Hepatocyte (in vitro differentiated cells): ENCODE measurements around the gene MYOZ1. TPM values are rescaled to one million over a fixed set of nuclear protein-coding genes. Genes with fewer than 3 reads are reported as not detected.

Experiments
- DNase-seq: peaks from one replicate; pipeline ENCODE4 v3.0.0-alpha.2; 2016; ENCODE audit warnings: low spot score
- H2AFZ ChIP-seq: fragments of 200-600 bp; sonication (generic); 2 replicates; pipeline ENCODE4 v1.6.0; 2016; ENCODE audit warnings: antibody characterized with exemption, mild to moderate bottlenecking
- H3K27ac ChIP-seq: fragments of 200-600 bp; sonication (generic); 2 replicates; pipeline ENCODE4 v1.5.1; 2016; ENCODE audit warnings: mild to moderate bottlenecking
- H3K27me3 ChIP-seq: fragments of 200-600 bp; sonication (generic); 2 replicates; pipeline ENCODE4 v1.6.1; 2016
- H3K36me3 ChIP-seq: fragments of 200-600 bp; sonication (generic); replicated peaks from 2 replicates; pipeline ENCODE4 v1.5.1; 2016; ENCODE audit warnings: low read depth; ENCODE audit not compliant: insufficient read depth
- H3K4me1 ChIP-seq: fragments of 200-600 bp; sonication (generic); 2 replicates; pipeline ENCODE4 v1.5.1; 2016; ENCODE audit warnings: mild to moderate bottlenecking, moderate library complexity; ENCODE audit not compliant: insufficient read depth
- H3K4me2 ChIP-seq: fragments of 200-600 bp; sonication (generic); 2 replicates; pipeline ENCODE4 v1.6.0; 2016
- H3K4me3 ChIP-seq: fragments of 200-600 bp; sonication (generic); 2 replicates; pipeline ENCODE4 v1.5.1; 2016; ENCODE audit warnings: mild to moderate bottlenecking
- H3K79me2 ChIP-seq: fragments of 200-600 bp; sonication (generic); 2 replicates; pipeline ENCODE4 v1.6.0; 2017; ENCODE audit warnings: mild to moderate bottlenecking
- H3K9me2 ChIP-seq: fragments of 200-600 bp; sonication (generic); replicated peaks from 2 replicates; pipeline ENCODE4 v1.6.0; 2017; ENCODE audit warnings: mild to moderate bottlenecking; ENCODE audit not compliant: insufficient read depth
- H3K9me3 ChIP-seq: fragments of 200-600 bp; sonication (generic); 2 replicates; pipeline ENCODE4 v1.5.1; 2016; ENCODE audit warnings: low read depth, mild to moderate bottlenecking
- H4K20me1 ChIP-seq: fragments of 200-600 bp; sonication (generic); 2 replicates; pipeline ENCODE4 v1.6.0; 2016; ENCODE audit warnings: mild to moderate bottlenecking; ENCODE audit not compliant: insufficient read depth, poor library complexity, severe bottlenecking
- CTCF ChIP-seq: fragments of 200-600 bp; sonication (generic); IDR thresholded peaks from 2 replicates; pipeline ENCODE4 v1.5.1; 2016; ENCODE audit warnings: antibody characterized with exemption, mild to moderate bottlenecking; ENCODE audit not compliant: poor library complexity
- EZH2 ChIP-seq: fragments of 200-600 bp; sonication (generic); IDR thresholded peaks from 2 replicates; pipeline ENCODE4 v1.6.1; 2016; ENCODE audit warnings: antibody characterized with exemption, mild to moderate bottlenecking, borderline replicate concordance
- EZH2phosphoT487 ChIP-seq: fragments of 200-600 bp; sonication (generic); IDR thresholded peaks from one replicate; pipeline ENCODE4 v1.6.1; 2018; ENCODE audit warnings: antibody characterized with exemption, mild to moderate bottlenecking, low read depth, moderate library complexity; ENCODE audit not compliant: unreplicated experiment, severe bottlenecking
- WGBS: methylation state at CpG from one replicate; pipeline ENCODE4 v1.1.6; 2016; ENCODE audit warnings: low lambda C conversion rate; ENCODE audit errors: missing lambda C conversion rate; 5-methylcytosine and 5-hydroxymethylcytosine counted together
- polyA plus RNA-seq: library from polyadenylated mRNA; unstranded; fragments of >200 nt; fragmentation: Nextera tagmentation; extraction: Ambion mirVana; gene quantifications from 2 replicates; pipeline ENCODE4 v1.2.1, GENCODE V29; 2016
- total RNA-seq: library from RNA; depleted of rRNA; stranded (reverse); fragments of >200 nt; gene quantifications from 2 replicates; pipeline ENCODE4 v1.2.3, GENCODE V29; 2014

The MYOZ1 gene
- total and polyA plus RNA-seq, 2 experiments from 2014 or later = 0.44 to 0.50 TPM

- H3K4me1 ChIP-seq = peaks cover 10% of the 10 kb centered on the region
- H3K9me2 ChIP-seq = no peaks in the 10 kb centered on the region
- no peaks in the 10 kb centered on the region for H3K9me3 ChIP-seq
- peak overlapping the region; percentile 95 for H3K4me2 ChIP-seq
- 24% methylated on average over 32 of the region's 32 CpGs for WGBS
- no peaks in the 10 kb centered on the region for H3K36me3 ChIP-seq
- no peaks in the 10 kb centered on the region for H4K20me1 ChIP-seq
- H3K4me3 ChIP-seq = peak overlapping the region; percentile 91
- DNase-seq = peak; percentile 77
- no peaks in the 10 kb centered on the region for H3K79me2 ChIP-seq
- no peaks in the 10 kb centered on the region for H3K27me3 ChIP-seq
- peak overlapping the region; percentile 55 for H3K27ac ChIP-seq
- TF ChIP-seq EZH2phosphoT487 (no peak), CTCF (no peak), EZH2 (no peak)
- peak overlapping the region; percentile 99 for H2AFZ ChIP-seq
These were observed 6.1 kb upstream of the MYOZ1 start for GRCh38 chr10:73647211-73647874.

DNA sequence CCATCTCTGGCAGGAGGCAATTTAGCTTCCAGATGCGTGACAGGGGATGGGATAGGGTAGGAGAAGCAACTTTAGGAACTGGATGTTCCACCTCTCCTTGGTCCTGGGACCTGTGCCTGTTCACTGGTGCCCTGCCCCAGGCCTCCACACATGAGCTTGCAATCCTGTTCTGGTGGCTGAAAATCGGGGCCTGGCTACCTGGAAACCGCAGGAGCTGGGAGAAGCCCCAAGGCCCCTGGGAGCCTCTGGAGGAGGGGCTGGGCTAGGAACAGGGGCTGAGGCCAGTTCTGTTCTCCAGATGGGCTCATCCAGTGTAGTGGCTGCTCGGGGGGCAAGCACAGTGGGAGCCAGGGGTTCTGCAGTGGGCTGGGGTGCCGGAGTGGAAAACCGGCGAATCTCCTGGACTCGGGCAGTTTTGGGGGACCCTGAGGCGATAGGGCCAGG is 5.3 kb upstream of the MYOZ1 start:
- H3K27ac ChIP-seq = no peak overlapping the region
- no peak overlapping the region for H3K4me3 ChIP-seq
- no peaks in the 10 kb centered on the region for H3K9me3 ChIP-seq
- no peak for DNase-seq
- TF ChIP-seq CTCF = no peak
- TF ChIP-seq EZH2phosphoT487 = no peak
- no peak for TF ChIP-seq EZH2
- WGBS = 91% methylated on average over 9 of the region's 9 CpGs
- H4K20me1 ChIP-seq = no peaks in the 10 kb centered on the region
- no peaks in the 10 kb centered on the region for H3K79me2 ChIP-seq
- peak overlapping the region; percentile 95 for H3K4me2 ChIP-seq
- peaks cover 10% of the 10 kb centered on the region for H3K4me1 ChIP-seq
- no peaks in the 10 kb centered on the region for H3K36me3 ChIP-seq
- peak overlapping the region; percentile 99 for H2AFZ ChIP-seq
- H3K9me2 ChIP-seq = no peaks in the 10 kb centered on the region
- no peaks in the 10 kb centered on the region for H3K27me3 ChIP-seq

DNA sequence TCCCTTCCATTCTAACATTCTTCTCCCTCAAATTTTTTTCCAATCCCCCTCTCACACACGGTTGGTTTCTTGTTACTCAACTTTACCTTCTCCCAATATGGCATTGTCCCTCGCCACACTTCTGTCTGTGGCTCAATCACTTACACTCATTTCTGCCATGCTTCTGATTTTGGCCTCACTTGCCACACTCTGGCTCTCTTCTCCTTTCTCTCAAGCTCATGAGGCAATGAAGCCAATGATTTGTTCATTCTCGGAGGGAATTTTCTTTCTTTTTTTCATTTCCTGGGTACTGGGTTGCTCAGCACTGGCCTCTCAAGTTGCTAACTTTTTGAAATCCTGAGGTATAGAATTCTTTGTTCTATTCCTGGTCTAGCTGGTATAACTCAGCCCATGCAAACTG is 4.0 kb upstream of the MYOZ1 start:
- DNase-seq = no peak
- H3K4me1 ChIP-seq = peaks cover 10% of the 10 kb centered on the region
- TF ChIP-seq EZH2phosphoT487 (no peak), EZH2 (no peak), CTCF (no peak)
- no peak overlapping the region for H3K27ac ChIP-seq
- H4K20me1 ChIP-seq = no peaks in the 10 kb centered on the region
- 88% methylated on average over 3 of the region's 3 CpGs for WGBS
- H3K4me3 ChIP-seq = no peak overlapping the region
- no peak overlapping the region for H2AFZ ChIP-seq
- no peaks in the 10 kb centered on the region for H3K79me2 ChIP-seq
- no peaks in the 10 kb centered on the region for H3K27me3 ChIP-seq
- H3K4me2 ChIP-seq = no peak overlapping the region
- no peaks in the 10 kb centered on the region for H3K36me3 ChIP-seq
- no peaks in the 10 kb centered on the region for H3K9me3 ChIP-seq
- no peaks in the 10 kb centered on the region for H3K9me2 ChIP-seq
